Measurements from ENCODE around the gene CEP55. TPM values are rescaled to one million over a fixed set of nuclear protein-coding genes. Genes with fewer than 3 reads are reported as not detected.

Gene CEP55
- total and polyA plus RNA-seq, 10 of the 15 experiments (the other 5 are each of a cell fraction or from before 2014, with no cell fraction given), result 14.6 to 83.6 (median 52.0) TPM

GRCh38 chr10:93488956-93489528 lies 7.4 kb upstream of the CEP55 start:
- CTCF ChIA-PET, result interaction anchor here (0.7 to 4.5 kb wide), 5 partner anchors 21 to 355 kb away, joined by 3 to 32 read pairs (median 6); no protein-coding TSS in a partner anchor
- TF ChIP-seq RELA (IDR thresholded peaks at IDR 0.05; ENCODE audit: borderline replicate concordance, partially characterized antibody) (no peak), CUX1 (IDR thresholded peaks at IDR 0.05; ENCODE audit: insufficient replicate concordance, low read depth, low read length) (no peak), JUND (IDR thresholded peaks at IDR 0.05; ENCODE audit: low read depth, low read length) (no peak), SIX5 (IDR thresholded peaks at IDR 0.05; ENCODE audit: low read depth, low read length, severe bottlenecking) (no peak), ZBTB40 (IDR thresholded peaks at IDR 0.05; ENCODE audit: borderline replicate concordance) (no peak), HDGF (IDR thresholded peaks at IDR 0.05) (no peak), ZNF207 (IDR thresholded peaks at IDR 0.05; ENCODE audit: borderline replicate concordance) (no peak), ZNF687 (IDR thresholded peaks at IDR 0.05) (no peak), CBX3 (IDR thresholded peaks at IDR 0.05; ENCODE audit: borderline replicate concordance, low read depth) (no peak)

More at GRCh38 chr10:93488956-93489528, 7.4 kb upstream of the CEP55 start:
- Histone ChIP-seq H3K4me1 (ENCODE audit: control insufficient read depth, insufficient read depth, low read length) (no peaks in the 10 kb centered on the region), H3K79me2 (ENCODE audit: control insufficient read depth, insufficient read depth, low read length) (no peaks in the 10 kb centered on the region), H3K4me2 (ENCODE audit: control insufficient read depth, insufficient read depth) (no peak overlapping the region), H3K4me3 (no peak overlapping the region), H3K9ac (ENCODE audit: control insufficient read depth, insufficient read depth, low read length) (no peak overlapping the region), H3K27me3 (replicated peaks in 1 of 2; ENCODE audit: control insufficient read depth in 2 of 2, insufficient read depth in 2 of 2, low read length in 1 of 2) (0 out of 4 replicates have a peak, but pooled peaks cover 0 to 4% of the 10 kb centered on the region in 2 experiments), H3K36me3 (ENCODE audit: control insufficient read depth in 2 of 2, insufficient read depth in 2 of 2, low read length in 1 of 2) (no peaks in the 10 kb centered on the region), H2AFZ (ENCODE audit: control insufficient read depth, low read depth, low read length) (no peak overlapping the region), H3K27ac (ENCODE audit: control insufficient read depth, insufficient read depth) (no peak overlapping the region), H4K20me1 (ENCODE audit: control insufficient read depth, insufficient read depth) (no peaks in the 10 kb centered on the region), H3K9me3 (replicated peaks; ENCODE audit: control insufficient read depth, insufficient read depth, low read length) (no peaks in the 10 kb centered on the region)
- ChIA-PET SMC1A (ENCODE audit: uncharacterized antibody, unreplicated experiment) (interaction anchor here (7.7 kb wide), 1 partner anchor 113 kb away, joined by 42 read pairs; no protein-coding TSS in a partner anchor), RAD21 (ENCODE audit: unreplicated experiment) (no interaction called here), POLR2A (no interaction called here)
- 57% methylated on average over 4 of the region's 4 CpGs for WGBS (ENCODE audit: insufficient coverage, insufficient replicate concordance, low lambda C conversion rate, missing lambda C conversion rate)
- BruUV-seq (replicated peaks), result no TSS peak
- no peak for DNase-seq (ENCODE audit: low read depth, low spot score)
- FAIRE-seq, result no peak
- intact Hi-C loops (cut with micrococcal nuclease; ENCODE audit: unreplicated experiment) (loop anchor here (10.0 kb wide), 1 partner anchor 604 kb away; no protein-coding TSS in a partner anchor), in situ Hi-C loops (cut with MboI) (no loop called here)
- ATAC-seq, result no peak

Measured in GM12878 (cell line).